ENCODE data around the gene FBXW10B.
"Not testable (repeated sequence)": the region's sequence is repeated elsewhere in the genome, so short reads cannot be mapped to it uniquely, and the experiment has no call there.

DNA sequence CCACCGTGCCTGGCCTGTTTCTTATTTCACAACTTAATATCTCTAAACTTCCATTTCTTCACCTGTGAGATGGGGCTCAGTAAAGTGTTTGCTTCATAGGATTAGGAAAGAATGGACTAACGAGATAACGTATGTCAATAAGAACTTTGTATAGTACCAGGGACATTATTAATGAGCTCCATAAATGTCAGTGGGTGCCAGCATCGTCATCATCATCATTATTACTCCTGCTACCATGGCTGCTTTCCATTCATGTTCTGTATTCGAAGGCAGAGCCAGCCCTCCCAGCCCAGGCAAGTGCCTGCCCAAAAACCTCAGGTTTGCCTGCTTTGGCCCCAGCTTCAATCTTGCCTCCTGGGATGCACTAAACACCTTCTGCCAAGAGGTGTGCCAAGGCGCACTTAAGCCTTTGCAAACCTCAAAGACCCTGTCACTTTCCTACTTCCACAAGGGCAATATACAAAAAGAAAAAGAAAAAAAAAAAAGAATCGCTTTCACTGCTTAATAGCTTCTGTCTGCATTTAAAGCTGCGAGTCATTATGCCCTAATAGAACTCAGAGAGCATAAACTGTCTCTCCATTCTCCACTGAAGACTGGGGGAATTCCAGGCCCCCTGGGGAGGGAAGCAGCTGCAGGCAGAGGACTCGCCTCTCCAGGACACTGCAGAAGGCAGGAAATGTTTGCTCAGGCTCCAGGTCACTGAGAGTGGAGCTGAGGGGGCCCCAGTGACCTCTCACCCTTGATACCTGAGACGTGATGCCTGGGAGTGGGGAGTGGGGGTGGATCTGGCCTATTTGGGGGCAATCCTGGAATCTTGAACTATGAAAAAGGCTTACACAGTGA, 25.8 kb upstream of the FBXW10B start:
- TF ChIP-seq CTCF (IDR thresholded peaks at IDR 0.05; ENCODE audit: low read depth, low read length, poor library complexity, severe bottlenecking); EZH2phosphoT487 (IDR thresholded peaks at IDR 0.05; ENCODE audit: borderline replicate concordance, low read length): not testable (repeated sequence)

All from DOHH2 (cell line).